GM13977 (cell line): ENCODE data around the gene TOP2A.

Experiments used
- DNase-seq: peaks from one replicate; pipeline ENCODE4 v3.0.0; 2012; ENCODE audit warnings: low spot score
- in situ Hi-C: fragments of 300-500 bp; cut with MboI; formaldehyde crosslinking; loops from one replicate; pipeline ENCODE4 v1.12.0; 2022; ENCODE audit warnings: low sequenced_read_pairs, low pct_unique_long_range_greater_than_20kb, mixed read lengths, inconsistent platforms; ENCODE audit not compliant: unreplicated experiment
- TF ChIP-seq, protein P1 (sequence below): IDR thresholded peaks from 2 replicates; pipeline ENCODE4 v1.5.1; 2012; ENCODE audit warnings: mild to moderate bottlenecking, control low read depth; ENCODE audit not compliant: insufficient read depth; ENCODE audit errors: extremely low read depth, missing control alignments

TOP2A gene

DNA sequence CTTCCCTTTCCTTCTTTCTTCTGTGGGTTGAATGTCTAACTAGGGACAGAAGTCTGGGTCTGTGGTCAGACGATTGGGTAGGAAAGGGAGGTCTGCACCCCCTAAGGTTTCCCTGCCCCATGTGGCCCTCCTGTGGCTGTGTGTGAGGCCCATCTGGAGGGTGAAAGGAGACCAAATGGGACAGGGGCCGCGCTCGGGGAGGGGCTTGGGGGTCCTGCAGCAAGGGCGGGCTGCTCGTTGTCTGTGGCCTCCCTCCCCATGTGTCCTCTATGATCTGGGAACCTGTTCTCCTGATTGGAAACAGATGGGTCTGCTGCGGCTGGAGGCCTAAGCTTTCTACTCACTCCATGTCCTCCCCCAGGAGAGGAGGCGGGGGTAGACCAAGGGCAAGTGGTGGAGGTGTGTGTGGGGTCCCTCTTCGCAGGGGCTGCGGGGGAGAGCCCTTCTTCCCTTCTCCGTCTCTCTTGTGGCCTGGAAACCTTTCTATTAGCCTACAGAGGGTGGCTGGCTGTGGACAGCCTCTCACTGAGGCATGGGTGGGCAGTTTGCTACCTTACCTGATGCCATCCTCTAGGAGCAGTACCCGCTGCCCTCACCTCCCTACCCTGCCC lies 44.1 kb upstream of the TOP2A start:
- TF ChIP-seq, protein P1, sequence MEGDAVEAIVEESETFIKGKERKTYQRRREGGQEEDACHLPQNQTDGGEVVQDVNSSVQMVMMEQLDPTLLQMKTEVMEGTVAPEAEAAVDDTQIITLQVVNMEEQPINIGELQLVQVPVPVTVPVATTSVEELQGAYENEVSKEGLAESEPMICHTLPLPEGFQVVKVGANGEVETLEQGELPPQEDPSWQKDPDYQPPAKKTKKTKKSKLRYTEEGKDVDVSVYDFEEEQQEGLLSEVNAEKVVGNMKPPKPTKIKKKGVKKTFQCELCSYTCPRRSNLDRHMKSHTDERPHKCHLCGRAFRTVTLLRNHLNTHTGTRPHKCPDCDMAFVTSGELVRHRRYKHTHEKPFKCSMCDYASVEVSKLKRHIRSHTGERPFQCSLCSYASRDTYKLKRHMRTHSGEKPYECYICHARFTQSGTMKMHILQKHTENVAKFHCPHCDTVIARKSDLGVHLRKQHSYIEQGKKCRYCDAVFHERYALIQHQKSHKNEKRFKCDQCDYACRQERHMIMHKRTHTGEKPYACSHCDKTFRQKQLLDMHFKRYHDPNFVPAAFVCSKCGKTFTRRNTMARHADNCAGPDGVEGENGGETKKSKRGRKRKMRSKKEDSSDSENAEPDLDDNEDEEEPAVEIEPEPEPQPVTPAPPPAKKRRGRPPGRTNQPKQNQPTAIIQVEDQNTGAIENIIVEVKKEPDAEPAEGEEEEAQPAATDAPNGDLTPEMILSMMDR = no peak
- in situ Hi-C loops = no loop called here
- DNase-seq = no peak

DNA sequence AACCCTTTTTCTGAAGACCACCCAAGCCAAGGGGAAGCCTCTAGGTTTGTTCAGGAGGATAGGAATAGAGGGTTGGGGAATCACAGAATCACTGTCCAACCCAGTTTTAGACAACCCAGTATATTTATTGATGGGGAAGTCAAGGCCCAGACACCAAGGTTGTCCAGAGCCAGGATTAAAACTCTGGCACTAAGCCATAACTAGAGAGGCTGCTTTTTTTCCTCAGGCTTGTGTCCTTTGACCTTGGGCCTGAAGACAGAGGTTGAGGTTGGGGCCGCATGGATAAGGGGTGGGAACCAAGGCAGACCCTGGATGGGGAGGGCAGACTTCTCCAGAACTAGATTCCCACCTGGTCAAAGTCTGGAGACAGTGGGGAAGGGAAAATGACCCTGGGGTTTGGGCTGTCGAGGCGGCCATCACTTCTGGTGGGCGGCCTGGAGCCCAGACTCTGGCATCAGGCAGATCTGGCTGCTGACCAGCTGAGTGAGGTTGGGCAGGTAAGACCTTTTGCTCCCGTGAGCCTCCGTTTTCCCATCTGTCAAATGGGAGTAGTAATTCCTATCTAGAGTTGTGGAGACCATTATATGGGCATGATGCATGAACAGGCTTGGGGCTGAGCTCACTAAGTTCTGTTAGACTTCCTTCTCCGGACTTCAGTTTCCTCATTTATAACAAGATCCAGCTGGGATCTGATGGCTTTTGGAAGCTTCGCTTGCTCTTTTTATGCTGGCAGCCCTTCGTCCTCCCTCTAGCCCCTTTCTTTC lies 43.5 kb upstream of the TOP2A start:
- TF ChIP-seq, protein P1 = no peak
- DNase-seq = no peak
- in situ Hi-C loops = no loop called here

DNA sequence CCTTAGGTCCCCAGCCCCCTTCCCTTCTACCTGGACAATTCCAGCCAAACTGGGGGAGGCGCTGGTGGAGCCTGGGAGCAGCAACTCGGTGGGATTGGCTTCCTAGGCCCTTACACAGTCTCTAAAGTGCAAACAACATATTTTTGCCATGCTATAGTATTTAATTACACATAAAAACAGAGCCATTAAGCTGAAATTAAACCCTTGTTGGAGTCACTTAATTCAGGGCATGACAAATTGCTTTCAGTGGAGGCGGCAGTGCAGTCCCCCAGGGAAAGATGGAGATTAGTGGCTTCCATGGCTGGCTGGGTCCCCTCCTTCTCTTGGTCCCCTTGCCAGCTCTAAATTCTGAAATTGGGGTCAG lies 42.9 kb upstream of the TOP2A start:
- TF ChIP-seq, protein P1 = no peak
- DNase-seq = no peak
- in situ Hi-C loops = no loop called here

DNA sequence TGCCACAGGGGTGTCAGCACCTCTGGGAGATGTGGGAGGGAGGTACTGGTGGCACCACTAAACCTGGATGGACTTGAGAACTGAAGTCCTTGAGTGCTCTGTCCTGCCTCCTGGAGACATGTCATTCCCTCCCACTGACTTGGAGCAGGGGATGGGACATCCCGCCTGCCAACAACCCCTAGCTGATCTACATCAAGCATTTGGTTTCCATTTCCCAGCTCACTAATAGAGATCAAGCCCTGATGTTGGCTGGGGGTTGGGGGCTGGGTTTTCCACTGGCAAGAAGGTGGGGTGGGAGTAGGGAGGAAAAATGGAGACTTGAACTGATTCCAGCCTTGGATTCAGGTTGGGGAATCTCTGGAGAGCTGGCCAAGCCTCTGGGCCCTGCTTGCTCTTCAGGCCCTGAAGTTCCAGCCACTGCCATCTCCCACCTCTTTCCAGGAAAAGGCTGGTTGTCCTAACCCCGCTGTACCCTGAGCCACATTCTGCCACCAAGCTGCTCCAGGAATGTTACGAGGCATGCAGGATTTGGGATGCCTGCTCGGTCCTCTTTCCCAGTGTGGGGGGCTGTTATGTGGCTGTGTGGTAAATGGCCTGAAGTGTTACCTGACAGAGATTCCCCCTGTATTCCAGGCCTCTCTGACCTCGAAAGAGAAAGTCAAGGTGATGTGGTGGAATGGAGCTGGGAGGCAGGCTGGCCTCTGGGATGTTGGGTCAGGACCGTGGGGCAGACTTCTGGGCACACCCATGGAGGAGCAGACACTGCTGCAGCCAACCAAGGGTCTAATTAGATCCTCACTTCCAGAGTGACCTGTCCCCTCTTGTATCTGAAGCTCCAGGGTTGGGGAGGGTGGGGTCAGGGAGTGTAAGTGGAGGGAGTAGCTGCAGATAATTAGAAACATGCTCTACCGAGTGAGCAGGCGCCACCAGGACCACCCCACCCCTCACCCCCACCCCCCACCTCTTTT lies 42.2 kb upstream of the TOP2A start:
- TF ChIP-seq, protein P1 = no peak
- in situ Hi-C loops = no loop called here
- DNase-seq = no peak

DNA sequence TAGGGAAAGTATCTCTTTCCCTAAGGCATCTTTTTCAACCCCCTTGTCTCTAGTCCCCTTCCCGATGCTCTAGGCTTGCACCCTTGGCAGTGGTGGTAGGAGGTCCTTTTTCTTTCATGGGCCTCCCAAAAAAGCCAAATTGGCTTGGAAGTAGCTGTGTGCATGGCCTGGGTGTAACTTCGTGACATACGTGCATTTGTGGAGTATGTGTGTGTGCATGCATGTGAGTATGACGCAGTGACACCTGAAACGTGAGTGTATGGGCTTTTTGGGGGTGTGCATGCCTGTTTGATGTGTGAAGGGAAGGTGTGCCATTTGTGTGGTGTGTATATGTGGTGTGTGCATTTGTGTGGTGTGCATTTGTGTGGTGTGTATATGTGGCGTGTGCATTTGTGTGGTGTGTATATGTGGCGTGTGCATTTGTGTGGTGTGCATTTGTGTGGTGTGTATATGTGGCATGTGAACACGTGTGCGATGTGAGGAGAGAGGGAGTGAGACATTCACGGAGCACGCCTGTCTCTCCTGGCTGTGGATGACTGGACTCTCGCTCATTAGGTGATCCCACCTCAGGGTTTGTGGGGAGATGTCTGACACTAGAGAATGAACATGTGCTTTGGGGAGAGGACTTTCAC lies 41.3 kb upstream of the TOP2A start:
- in situ Hi-C loops = no loop called here
- TF ChIP-seq, protein P1 = no peak
- no peak for DNase-seq
